Measurements from ENCODE around the gene CMC2.

Gene CMC2

DNA sequence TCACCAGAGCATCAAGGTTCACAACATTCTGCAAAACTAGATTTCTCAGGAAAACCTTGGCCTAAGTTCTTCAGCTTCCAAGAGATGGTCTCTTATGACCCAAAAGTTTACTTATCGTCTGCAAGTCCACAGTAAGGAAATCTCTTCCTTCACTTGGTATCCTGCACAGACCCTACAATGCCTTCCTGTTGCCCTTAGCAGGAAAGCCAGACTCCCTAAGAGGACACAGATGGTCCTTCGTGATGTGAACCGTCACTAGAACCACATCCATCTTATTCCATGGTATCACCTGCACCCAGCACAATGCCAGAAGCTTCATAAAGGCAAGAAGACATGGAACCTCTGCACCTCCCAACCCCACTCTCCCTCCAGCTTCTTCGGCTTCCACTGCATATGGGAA, 34.1 kb downstream of the CMC2 start:
- DNase-seq: no peak
- ATAC-seq: no peak
- Mint-ChIP-seq H3K4me3 (no peak overlapping the region), H3K36me3 (ENCODE audit: low read depth) (peaks cover 27% of the 10 kb centered on the region), H3K27ac (no peak overlapping the region), H3K27me3 (no peaks in the 10 kb centered on the region), H3K4me1 (no peaks in the 10 kb centered on the region), H3K9me3 (no peaks in the 10 kb centered on the region)

- H3K36me3 Mint-ChIP-seq (ENCODE audit: low read depth): peaks cover 27% of the 10 kb centered on the region
- no peak overlapping the region for H3K4me3 Mint-ChIP-seq
- no peaks in the 10 kb centered on the region for H3K27me3 Mint-ChIP-seq
- H3K27ac Mint-ChIP-seq: peak overlapping the region; percentile 25
- H3K4me1 Mint-ChIP-seq: no peaks in the 10 kb centered on the region
- ATAC-seq (no peak), DNase-seq (no peak)
- H3K9me3 Mint-ChIP-seq: no peaks in the 10 kb centered on the region
Observed at GRCh38 chr16:80971819-80972218, 34.9 kb downstream of the CMC2 start.

DNA sequence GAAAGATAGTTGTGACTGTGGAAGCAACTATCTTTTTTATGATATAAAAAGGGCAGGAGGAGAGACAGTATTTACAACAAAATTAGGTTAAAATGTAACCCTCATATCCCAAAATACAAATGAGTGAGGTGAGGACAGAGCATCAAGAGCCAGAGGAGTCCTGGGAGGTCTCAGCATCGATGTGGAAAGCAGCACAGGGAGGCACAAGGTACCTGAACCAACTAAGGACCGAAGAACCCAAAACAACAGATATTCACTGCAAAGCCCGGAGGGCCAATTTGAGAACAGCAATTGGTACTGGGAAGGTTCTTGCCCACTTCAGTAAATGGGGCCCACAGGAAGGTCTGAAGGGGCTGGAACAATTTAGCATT, 37.6 kb downstream of the CMC2 start:
- no peak overlapping the region for H3K4me3 Mint-ChIP-seq
- peaks cover 16% of the 10 kb centered on the region for H3K36me3 Mint-ChIP-seq (ENCODE audit: low read depth)
- DNase-seq: no peak
- H3K27ac Mint-ChIP-seq: no peak overlapping the region
- no peaks in the 10 kb centered on the region for H3K27me3 Mint-ChIP-seq
- H3K4me1 Mint-ChIP-seq: peaks cover 2% of the 10 kb centered on the region
- ATAC-seq: no peak
- no peaks in the 10 kb centered on the region for H3K9me3 Mint-ChIP-seq

DNA sequence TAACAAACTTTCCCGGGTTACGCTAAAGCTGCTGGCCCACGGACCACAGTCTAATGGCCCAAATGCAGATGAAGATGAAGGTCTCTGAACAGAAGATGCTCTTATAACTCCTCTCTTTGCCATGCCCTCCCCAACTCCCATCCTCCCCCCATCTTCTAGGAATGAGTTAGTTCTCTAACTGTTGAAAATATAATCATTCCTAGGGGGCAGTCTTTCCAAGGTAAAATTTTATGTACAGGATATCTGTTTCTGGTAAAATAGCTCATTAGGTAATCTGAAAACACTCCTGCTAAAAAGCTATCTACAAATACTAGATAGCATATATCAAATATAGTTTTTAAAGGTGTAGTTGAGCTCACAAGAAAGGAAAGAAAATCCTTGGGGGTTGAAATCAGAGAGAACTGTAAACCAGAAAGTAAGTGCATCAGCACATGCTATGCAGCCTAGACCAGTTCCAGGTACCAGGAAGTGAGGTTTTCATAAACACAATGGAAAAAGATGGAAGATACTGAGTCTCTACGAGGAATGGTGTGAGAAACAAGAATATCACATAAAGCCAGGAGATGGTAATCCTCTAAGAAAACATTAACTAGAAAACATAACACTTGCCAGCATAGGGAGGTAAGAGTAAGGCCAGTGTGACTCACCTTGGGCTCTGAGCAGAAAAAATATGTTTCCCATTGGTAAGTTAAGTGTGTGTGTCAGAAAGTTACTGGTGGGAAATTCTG, 38.1 kb downstream of the CMC2 start:
- no peaks in the 10 kb centered on the region for H3K9me3 Mint-ChIP-seq
- H3K4me1 Mint-ChIP-seq: peaks cover 2% of the 10 kb centered on the region
- ATAC-seq (no peak), DNase-seq (no peak)
- H3K27ac Mint-ChIP-seq: no peak overlapping the region
- no peaks in the 10 kb centered on the region for H3K27me3 Mint-ChIP-seq
- H3K4me3 Mint-ChIP-seq: no peak overlapping the region
- H3K36me3 Mint-ChIP-seq (ENCODE audit: low read depth): peaks cover 14% of the 10 kb centered on the region

DNA sequence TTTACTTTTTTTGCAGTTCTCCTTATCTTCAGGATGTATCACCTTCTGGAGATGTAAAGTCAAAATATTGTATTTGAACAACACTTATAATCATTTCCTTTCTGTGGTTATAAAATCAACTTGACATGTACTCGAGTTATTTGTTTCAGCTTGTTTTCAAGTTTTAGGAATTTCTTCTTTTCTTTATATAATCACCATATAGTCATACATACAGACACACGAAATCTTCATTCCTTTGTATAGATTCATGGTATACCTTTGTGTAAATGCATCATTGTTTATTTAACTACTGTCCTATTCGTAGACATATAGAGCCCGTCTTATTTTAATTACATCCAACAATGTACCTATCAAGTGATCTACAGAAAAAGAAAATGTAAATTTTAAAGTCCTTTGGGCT, 40.1 kb downstream of the CMC2 start:
- DNase-seq (no peak), ATAC-seq (no peak)
- Mint-ChIP-seq H3K9me3 (no peaks in the 10 kb centered on the region), H3K27me3 (no peaks in the 10 kb centered on the region), H3K4me1 (peaks cover 2% of the 10 kb centered on the region), H3K27ac (no peak overlapping the region), H3K4me3 (no peak overlapping the region), H3K36me3 (ENCODE audit: low read depth) (peaks cover 14% of the 10 kb centered on the region)

- Mint-ChIP-seq H3K27ac (no peak overlapping the region), H3K9me3 (peaks cover 15% of the 10 kb centered on the region), H3K36me3 (ENCODE audit: low read depth) (peaks cover 8% of the 10 kb centered on the region), H3K4me1 (peaks cover 2% of the 10 kb centered on the region), H3K27me3 (no peaks in the 10 kb centered on the region), H3K4me3 (no peak overlapping the region)
- ATAC-seq (no peak), DNase-seq (no peak)
Observed at GRCh38 chr16:80964351-80964750, 42.3 kb downstream of the CMC2 start.

GRCh38 chr16:80962879-80963278, 43.8 kb downstream of the CMC2 start:
- peaks cover 29% of the 10 kb centered on the region for H3K9me3 Mint-ChIP-seq
- no peak overlapping the region for H3K27ac Mint-ChIP-seq
- no peak overlapping the region for H3K4me3 Mint-ChIP-seq
- peaks cover 2% of the 10 kb centered on the region for H3K4me1 Mint-ChIP-seq
- DNase-seq (no peak), ATAC-seq (no peak)
- H3K36me3 Mint-ChIP-seq (ENCODE audit: low read depth): peaks cover 9% of the 10 kb centered on the region
- no peaks in the 10 kb centered on the region for H3K27me3 Mint-ChIP-seq

- H3K4me3 Mint-ChIP-seq: no peak overlapping the region
- H3K27me3 Mint-ChIP-seq: no peaks in the 10 kb centered on the region
- peaks cover 21% of the 10 kb centered on the region for H3K36me3 Mint-ChIP-seq (ENCODE audit: low read depth)
- no peak overlapping the region for H3K27ac Mint-ChIP-seq
- no peak for ATAC-seq
- no peaks in the 10 kb centered on the region for H3K4me1 Mint-ChIP-seq
- peaks cover 48% of the 10 kb centered on the region for H3K9me3 Mint-ChIP-seq
- no peak for DNase-seq
Observed at GRCh38 chr16:80958284-80958683, 48.4 kb downstream of the CMC2 start.

GRCh38 chr16:80954985-80955384, 51.7 kb downstream of the CMC2 start:
- Mint-ChIP-seq H3K4me1 (no peaks in the 10 kb centered on the region), H3K27ac (no peak overlapping the region), H3K27me3 (peaks cover 2% of the 10 kb centered on the region), H3K36me3 (ENCODE audit: low read depth) (peaks cover 20% of the 10 kb centered on the region), H3K9me3 (peaks cover 39% of the 10 kb centered on the region), H3K4me3 (no peak overlapping the region)
- ATAC-seq: no peak
- no peak for DNase-seq

GRCh38 chr16:80948886-80949493, 57.7 kb downstream of the CMC2 start:
- no peaks in the 10 kb centered on the region for H3K36me3 Mint-ChIP-seq (ENCODE audit: low read depth)
- H3K9me3 Mint-ChIP-seq: peaks cover 15% of the 10 kb centered on the region
- peak; percentile 39 for ATAC-seq
- peaks cover 24% of the 10 kb centered on the region for H3K4me1 Mint-ChIP-seq
- H3K4me3 Mint-ChIP-seq: no peak overlapping the region
- peaks cover 18% of the 10 kb centered on the region for H3K27me3 Mint-ChIP-seq
- H3K27ac Mint-ChIP-seq: no peak overlapping the region
- peak; percentile 52 for DNase-seq

GRCh38 chr16:80947708-80948625, 58.7 kb downstream of the CMC2 start:
- no peak for DNase-seq
- H3K4me3 Mint-ChIP-seq: peak overlapping the region; percentile 6
- H3K36me3 Mint-ChIP-seq (ENCODE audit: low read depth): no peaks in the 10 kb centered on the region
- H3K4me1 Mint-ChIP-seq: peaks cover 24% of the 10 kb centered on the region
- ATAC-seq: peak; percentile 80
- peak overlapping the region; percentile 79 for H3K27ac Mint-ChIP-seq
- H3K27me3 Mint-ChIP-seq: peaks cover 18% of the 10 kb centered on the region
- peaks cover 18% of the 10 kb centered on the region for H3K9me3 Mint-ChIP-seq

- DNase-seq (no peak), ATAC-seq (peak; percentile 65)
- Mint-ChIP-seq H3K4me3 (no peak overlapping the region), H3K27me3 (peaks cover 19% of the 10 kb centered on the region), H3K27ac (peak overlapping the region; percentile 79), H3K9me3 (peaks cover 18% of the 10 kb centered on the region), H3K36me3 (ENCODE audit: low read depth) (peaks cover 1% of the 10 kb centered on the region), H3K4me1 (peaks cover 24% of the 10 kb centered on the region)
Observed at GRCh38 chr16:80947239-80947638, 59.4 kb downstream of the CMC2 start.

GRCh38 chr16:80946481-80946880, 60.2 kb downstream of the CMC2 start:
- DNase-seq (no peak), ATAC-seq (no peak)
- peaks cover 19% of the 10 kb centered on the region for H3K27me3 Mint-ChIP-seq
- H3K9me3 Mint-ChIP-seq: peaks cover 18% of the 10 kb centered on the region
- H3K36me3 Mint-ChIP-seq (ENCODE audit: low read depth): peaks cover 1% of the 10 kb centered on the region
- H3K4me3 Mint-ChIP-seq: no peak overlapping the region
- H3K27ac Mint-ChIP-seq: no peak overlapping the region
- H3K4me1 Mint-ChIP-seq: peaks cover 24% of the 10 kb centered on the region

GRCh38 chr16:80940069-80940856, 66.4 kb downstream of the CMC2 start:
- peaks cover 7% of the 10 kb centered on the region for H3K9me3 Mint-ChIP-seq
- H3K4me3 Mint-ChIP-seq: no peak overlapping the region
- H3K4me1 Mint-ChIP-seq: no peaks in the 10 kb centered on the region
- peaks cover 1% of the 10 kb centered on the region for H3K36me3 Mint-ChIP-seq (ENCODE audit: low read depth)
- ATAC-seq: no peak
- peaks cover 6% of the 10 kb centered on the region for H3K27me3 Mint-ChIP-seq
- H3K27ac Mint-ChIP-seq: no peak overlapping the region
- DNase-seq: no peak

Data from activated naive CD8-positive, alpha-beta T cell treated with anti-CD3 and anti-CD28 coated beads, Interleukin-2, amount 50 U/mL, for 24 hours (primary cell).